HG02763 (cell line): ENCODE results near the gene SYK.

Source experiments
- ATAC-seq: cut with Tn5 transposase; IDR thresholded peaks from one replicate; pipeline ENCODE4 v1.9.1; 2021; ENCODE audit warnings: mild to moderate bottlenecking, moderate library complexity; ENCODE audit not compliant: unreplicated experiment

Gene SYK

GRCh38 chr9:90900130-90900529 lies 98.5 kb downstream of the SYK start:
- no peak for ATAC-seq

- no peak for ATAC-seq
Observed at GRCh38 chr9:90901933-90902332, 100.3 kb downstream of the SYK start.

GRCh38 chr9:90903766-90904424 lies 102.3 kb downstream of the SYK start:
- no peak for ATAC-seq

DNA sequence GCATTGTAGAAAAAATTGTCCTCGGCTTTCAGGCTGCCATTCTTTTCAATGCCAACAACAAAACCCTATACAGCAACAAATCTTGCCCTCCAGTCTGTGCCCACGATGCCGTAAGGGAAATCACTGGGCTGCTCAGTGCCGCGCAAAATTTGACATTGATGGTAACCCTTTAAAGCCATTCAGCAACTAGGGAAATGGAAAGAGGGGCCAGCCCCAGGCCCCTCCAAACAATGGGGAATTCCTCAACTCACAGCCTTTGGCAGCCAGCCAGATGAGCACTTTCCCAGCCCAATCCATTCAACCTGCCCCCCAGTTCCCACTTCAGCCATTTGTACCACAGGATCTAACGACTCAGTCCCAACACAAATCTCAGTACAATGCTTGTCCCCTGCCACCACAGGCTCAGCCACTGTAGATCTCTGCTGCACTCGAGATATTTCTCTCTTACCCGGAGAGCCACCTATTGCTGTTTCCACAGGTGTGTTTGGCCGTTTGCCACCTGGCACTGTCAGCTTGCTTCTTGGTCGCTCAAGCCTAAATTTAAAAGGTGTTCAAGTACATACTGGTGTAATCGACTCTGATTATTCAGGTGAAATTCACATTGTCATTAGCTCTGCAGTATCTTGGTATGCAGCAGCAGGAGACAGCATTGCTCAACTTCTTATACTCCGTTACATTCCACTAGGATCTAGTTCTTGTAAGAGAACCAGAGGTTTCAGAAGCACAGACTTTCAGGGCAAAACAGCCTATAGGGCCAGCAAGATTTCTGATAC lies 103.3 kb downstream of the SYK start:
- ATAC-seq = no peak

DNA sequence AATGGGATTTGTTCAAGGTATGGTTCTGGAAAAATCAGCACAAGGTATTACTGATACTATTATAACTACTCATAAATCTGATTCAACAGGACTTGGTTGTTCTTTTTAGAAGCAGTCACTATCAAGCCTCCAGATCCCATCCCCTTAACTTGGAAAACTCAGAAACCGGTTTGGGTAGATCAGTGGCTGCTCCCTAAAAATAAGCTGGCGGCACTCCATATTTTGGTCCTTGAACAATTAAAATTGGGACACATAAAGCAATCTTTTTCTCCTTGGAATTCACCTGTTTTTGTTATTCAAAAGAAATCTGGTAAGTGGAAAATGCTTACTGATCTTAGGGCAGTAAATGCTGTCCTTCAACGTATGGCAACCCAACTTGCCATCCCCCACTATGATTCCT lies 104.2 kb downstream of the SYK start:
- no peak for ATAC-seq

DNA sequence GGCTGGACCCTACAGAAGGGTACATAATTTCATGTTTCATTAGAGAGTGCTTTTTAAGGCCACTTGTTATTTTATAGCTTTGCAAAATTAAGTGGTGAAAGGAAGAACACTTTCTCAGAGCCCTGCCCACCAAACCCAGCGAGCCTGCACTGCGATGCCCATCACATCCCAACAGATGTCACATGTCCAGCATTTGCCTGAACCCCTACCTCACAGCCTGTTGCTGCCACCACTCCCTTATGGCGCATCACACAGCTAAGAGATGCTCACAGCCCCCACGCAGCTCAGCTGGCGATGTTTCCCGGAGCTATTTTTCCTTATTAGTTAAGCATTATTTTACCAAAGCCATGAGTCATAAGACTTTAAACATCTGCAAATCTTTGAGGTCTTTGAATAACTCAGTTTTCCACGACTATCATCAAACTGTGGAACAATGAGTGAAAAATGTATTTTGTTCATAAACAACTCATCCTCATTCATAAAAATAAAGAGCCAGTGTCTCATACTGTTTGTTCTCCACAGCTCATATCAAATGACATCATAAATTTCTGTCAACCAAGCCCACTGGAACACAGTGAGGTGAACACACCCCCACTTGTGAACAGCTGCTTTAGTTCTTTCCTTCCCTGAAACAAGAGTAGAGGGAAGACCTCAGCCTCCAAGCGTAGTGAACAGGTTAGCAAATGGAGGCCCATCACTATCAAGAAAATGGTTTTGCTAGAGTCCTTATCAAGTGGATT lies 104.9 kb downstream of the SYK start:
- no peak for ATAC-seq

DNA sequence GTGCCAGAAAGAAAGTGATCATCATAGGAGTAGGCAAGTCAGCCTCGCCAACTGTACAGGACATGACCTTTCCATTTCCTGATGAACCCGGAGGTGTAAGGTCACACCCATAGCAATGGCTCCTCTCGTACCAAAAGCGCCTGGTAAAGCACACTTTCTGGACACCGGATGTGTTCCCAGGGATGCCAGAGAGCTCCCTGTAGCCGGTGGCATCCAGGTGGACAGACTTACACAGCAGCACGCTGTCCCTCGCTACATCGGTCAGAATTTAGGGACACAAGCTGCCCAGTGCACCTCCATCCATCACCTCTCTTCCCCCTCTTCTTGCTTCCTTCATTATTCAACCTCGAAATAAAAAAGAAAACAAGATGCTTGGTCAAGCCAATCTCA lies 105.4 kb downstream of the SYK start:
- no peak for ATAC-seq

DNA sequence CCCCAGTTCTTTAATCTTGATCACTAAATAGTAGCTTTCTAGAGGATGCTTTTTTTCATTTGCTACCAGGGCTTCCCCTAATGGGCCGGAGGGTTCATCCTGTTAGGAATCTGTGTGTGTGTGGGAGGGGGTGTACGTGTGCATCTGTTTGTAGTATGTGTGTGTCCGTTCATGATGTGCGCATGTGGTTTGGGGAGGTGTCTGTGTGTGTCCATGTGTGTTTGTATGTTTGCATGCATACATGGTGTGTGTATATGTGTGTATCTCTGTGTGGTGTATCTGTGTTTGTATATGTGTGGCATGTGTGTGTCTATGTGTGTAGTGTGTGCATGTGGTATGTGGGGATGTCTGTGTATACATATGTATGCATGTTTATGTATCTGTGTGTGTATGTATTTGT lies 106.2 kb downstream of the SYK start:
- no peak for ATAC-seq

DNA sequence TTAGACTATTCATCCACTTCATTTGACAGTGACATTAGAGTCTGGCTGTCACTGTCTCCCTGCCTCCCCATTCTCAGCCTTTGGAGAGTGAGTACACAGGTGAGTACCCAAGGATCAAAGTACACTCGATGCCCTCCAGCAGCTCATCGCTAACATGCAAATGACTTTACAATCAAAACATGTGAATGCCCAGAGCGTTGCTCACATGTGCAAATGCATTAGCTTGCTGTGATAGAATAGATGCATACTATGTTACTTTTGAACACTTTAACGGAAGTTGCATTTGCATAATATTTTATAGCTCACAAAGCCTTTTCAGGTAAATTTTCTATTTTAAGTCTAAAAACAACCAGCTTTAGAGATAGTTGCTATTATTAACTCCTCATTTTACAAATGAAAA lies 107.6 kb downstream of the SYK start:
- ATAC-seq = no peak

DNA sequence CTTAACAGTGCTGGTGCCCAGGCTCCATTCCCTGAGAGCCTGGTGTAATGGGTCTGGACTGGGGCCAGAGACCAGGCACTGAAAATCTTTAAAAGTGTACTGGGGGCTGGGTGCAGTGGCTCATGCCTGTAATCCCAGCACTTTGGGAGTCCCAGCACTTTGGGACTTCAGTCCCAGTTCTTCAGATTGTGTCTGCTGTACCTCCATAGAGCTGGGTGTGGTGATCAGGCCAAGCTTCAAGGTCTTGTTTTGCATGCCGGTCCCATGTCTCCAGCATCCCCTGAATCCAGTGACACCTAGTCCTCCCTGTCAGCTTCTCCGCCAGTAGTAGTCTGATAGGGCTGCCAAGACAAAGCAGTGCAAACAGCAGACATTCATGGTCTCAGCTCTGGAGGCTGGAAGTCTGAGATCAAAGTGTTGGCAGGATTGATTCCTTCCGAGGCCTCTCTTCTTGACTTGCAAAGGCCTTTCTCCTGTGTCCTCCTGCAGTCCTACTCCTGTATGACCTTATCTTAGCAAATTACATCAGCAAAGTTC lies 108.2 kb downstream of the SYK start:
- ATAC-seq = no peak

GRCh38 chr9:90914196-90914595 lies 112.6 kb downstream of the SYK start:
- no peak for ATAC-seq

DNA sequence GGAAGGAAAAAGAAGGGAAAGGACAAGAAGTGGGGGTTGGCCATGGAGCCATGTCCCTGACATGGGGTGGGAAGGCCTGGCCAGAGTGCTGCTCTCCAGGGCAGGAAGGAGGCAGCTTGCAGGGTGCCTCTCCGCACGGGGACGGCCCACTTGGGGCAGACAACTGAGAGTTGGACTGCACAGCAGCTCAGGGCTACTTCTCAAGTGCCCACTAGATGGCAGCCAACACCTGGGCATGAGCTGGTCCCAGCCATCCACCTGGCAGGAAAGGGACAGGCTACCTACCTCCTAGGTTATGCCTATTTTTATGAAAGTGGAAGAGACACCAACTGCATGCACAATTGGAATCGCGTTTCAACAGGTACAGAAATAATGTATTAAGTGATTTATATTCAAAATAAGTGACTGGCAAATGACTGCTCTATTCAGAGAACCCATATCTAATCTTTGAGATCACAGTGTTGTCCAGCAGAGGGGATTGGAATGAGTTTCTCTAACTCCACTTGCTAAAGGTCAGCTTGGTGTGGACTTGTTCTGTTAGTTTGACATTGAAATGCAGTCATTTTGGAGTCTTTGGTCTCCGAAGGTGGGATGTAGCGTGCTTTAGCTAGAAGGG lies 113.4 kb downstream of the SYK start:
- peak; percentile 84 for ATAC-seq

DNA sequence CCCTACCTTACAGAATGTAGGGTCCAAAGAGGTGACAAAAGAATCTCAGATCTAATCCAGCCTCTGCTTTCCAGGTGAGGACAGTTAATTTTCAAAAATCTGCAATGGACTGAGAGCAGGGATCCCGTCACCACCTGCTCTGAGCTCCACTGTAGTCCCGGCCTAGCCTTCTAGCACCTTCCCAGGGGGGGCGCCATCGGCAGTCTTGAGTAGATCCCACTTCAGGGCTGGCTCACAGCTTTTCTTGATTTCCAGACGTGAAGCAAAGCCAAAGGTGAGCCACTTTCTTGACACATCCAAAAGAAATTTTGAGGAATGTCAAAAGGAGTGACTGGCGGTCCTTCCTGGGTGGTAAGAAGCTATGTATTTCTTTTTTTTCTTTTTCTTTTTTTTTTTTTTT lies 114.1 kb downstream of the SYK start:
- no peak for ATAC-seq

GRCh38 chr9:90916147-90916734 lies 114.6 kb downstream of the SYK start:
- no peak for ATAC-seq

GRCh38 chr9:90919883-90920282 lies 118.3 kb downstream of the SYK start:
- ATAC-seq = no peak

GRCh38 chr9:90921104-90921503 lies 119.5 kb downstream of the SYK start:
- no peak for ATAC-seq

GRCh38 chr9:90921969-90922368 lies 120.3 kb downstream of the SYK start:
- ATAC-seq = no peak

GRCh38 chr9:90925581-90926257 lies 124.1 kb downstream of the SYK start:
- ATAC-seq = no peak

GRCh38 chr9:90926936-90927335 lies 125.3 kb downstream of the SYK start:
- ATAC-seq = no peak

DNA sequence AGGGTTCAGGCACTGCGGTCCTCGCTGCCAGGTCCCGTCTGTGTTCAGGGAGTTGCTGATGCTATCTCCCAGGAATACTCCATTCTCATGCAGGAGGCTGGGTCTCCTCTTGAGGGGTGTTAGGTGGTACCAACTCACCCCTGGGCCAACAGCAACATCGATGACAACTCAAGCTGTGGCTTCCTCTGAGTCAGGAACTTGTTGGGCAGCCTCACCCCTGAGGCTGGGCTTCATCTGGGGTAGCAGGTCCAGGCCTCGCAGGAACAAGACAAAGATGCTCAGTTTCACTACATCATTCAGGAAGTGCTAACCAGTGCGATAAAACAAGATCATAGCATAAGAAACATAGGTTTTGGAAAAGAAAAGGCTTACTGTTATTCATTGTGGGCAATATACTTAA lies 125.9 kb downstream of the SYK start:
- no peak for ATAC-seq
